SK-N-SH treated with all-trans-retinoic acid at 6 μM for 48 hours (cell line): ENCODE results near the gene LGALS3BP.

Experiments
- ATAC-seq: fragments of 200-7000 bp; cut with Tn5 transposase; 3 replicates; pipeline ENCODE4 v1.9.1; 2020; ENCODE audit warnings: mild to moderate bottlenecking, moderate library complexity
- ARNTL ChIP-seq: fragments of 450-650 bp; formaldehyde crosslinking; IDR thresholded peaks from 2 replicates; pipeline ENCODE4 v1.5.0; 2020; ENCODE audit warnings: low read depth, mild to moderate bottlenecking, moderate library complexity, borderline replicate concordance
- BACH2 ChIP-seq: fragments of 250-450 bp; sonication (Bioruptor Pico); IDR thresholded peaks from 2 replicates; pipeline ENCODE4 v1.9.0; 2021; ENCODE audit warnings: mild to moderate bottlenecking, borderline replicate concordance
- CSDC2 ChIP-seq: fragments of 250-450 bp; sonication (Bioruptor Pico); IDR thresholded peaks from 2 replicates; pipeline ENCODE4 v1.5.0; 2020; ENCODE audit warnings: mild to moderate bottlenecking, moderate library complexity
- ESRRG ChIP-seq: fragments of 250-450 bp; sonication (Bioruptor Pico); IDR thresholded peaks from 2 replicates; pipeline ENCODE4 v1.6.1; 2021; ENCODE audit warnings: mild to moderate bottlenecking
- GLIS3 ChIP-seq: fragments of 250-450 bp; sonication (Bioruptor Pico); IDR thresholded peaks from 2 replicates; pipeline ENCODE4 v1.5.0; 2020; ENCODE audit warnings: mild to moderate bottlenecking, moderate library complexity
- ISL1 ChIP-seq: fragments of 250-450 bp; sonication (Bioruptor Pico); IDR thresholded peaks from 2 replicates; pipeline ENCODE4 v2.1.2; 2022; ENCODE audit warnings: mild to moderate bottlenecking, moderate library complexity
- OSR1 ChIP-seq: fragments of 250-450 bp; sonication (Bioruptor Pico); IDR thresholded peaks from 2 replicates; pipeline ENCODE4 v1.8.0; 2022; ENCODE audit warnings: moderate library complexity, mild to moderate bottlenecking, inconsistent platforms
- PATZ1 ChIP-seq: fragments of 250-450 bp; sonication (Bioruptor Pico); IDR thresholded peaks from 2 replicates; pipeline ENCODE4 v1.8.0; 2020; ENCODE audit warnings: mild to moderate bottlenecking, moderate library complexity, borderline replicate concordance
- POU6F1 ChIP-seq: fragments of 250-450 bp; sonication (Bioruptor Pico); IDR thresholded peaks from 2 replicates; pipeline ENCODE4 v1.8.0; 2021; ENCODE audit warnings: low read depth, mild to moderate bottlenecking, moderate library complexity, borderline replicate concordance
- PPARA ChIP-seq: fragments of 250-450 bp; sonication (Bioruptor Pico); IDR thresholded peaks from 2 replicates; pipeline ENCODE4 v1.5.0; 2020; ENCODE audit warnings: mild to moderate bottlenecking, borderline replicate concordance
- RARB ChIP-seq: fragments of 250-450 bp; sonication (Bioruptor Pico); IDR thresholded peaks from 2 replicates; pipeline ENCODE4 v1.8.0; 2021; ENCODE audit warnings: mild to moderate bottlenecking, moderate library complexity
- SNAI2 ChIP-seq: fragments of 250-450 bp; sonication (Bioruptor Pico); IDR thresholded peaks from 2 replicates; pipeline ENCODE4 v1.5.0; 2020; ENCODE audit warnings: mild to moderate bottlenecking, moderate library complexity
- TCF4 ChIP-seq: fragments of 250-450 bp; sonication (Bioruptor Pico); IDR thresholded peaks from 2 replicates; pipeline ENCODE4 v1.8.0; 2021; ENCODE audit warnings: mild to moderate bottlenecking, moderate library complexity, borderline replicate concordance
- TOX ChIP-seq: fragments of 250-450 bp; sonication (Bioruptor Pico); IDR thresholded peaks from 2 replicates; pipeline ENCODE4 v1.8.0; 2021; ENCODE audit warnings: mild to moderate bottlenecking, moderate library complexity, borderline replicate concordance
- ZC3H10 ChIP-seq: fragments of 250-450 bp; sonication (Bioruptor Pico); IDR thresholded peaks from 2 replicates; pipeline ENCODE4 v1.5.1; 2021; ENCODE audit warnings: mild to moderate bottlenecking, moderate library complexity
- ZFP3 ChIP-seq: fragments of 250-450 bp; sonication (Bioruptor Pico); IDR thresholded peaks from 2 replicates; pipeline ENCODE4 v1.5.0; 2020; ENCODE audit warnings: mild to moderate bottlenecking, moderate library complexity
- ZFP30 ChIP-seq: fragments of 450-650 bp; formaldehyde crosslinking; IDR thresholded peaks from 2 replicates; pipeline ENCODE4 v1.5.0; 2022; ENCODE audit warnings: mild to moderate bottlenecking, moderate library complexity
- ZNF70 ChIP-seq: fragments of 450-650 bp; formaldehyde crosslinking; IDR thresholded peaks from 2 replicates; pipeline ENCODE4 v1.5.0; 2020; ENCODE audit warnings: mild to moderate bottlenecking, moderate library complexity
- ZNF8 ChIP-seq: fragments of 450-650 bp; formaldehyde crosslinking; IDR thresholded peaks from 2 replicates; pipeline ENCODE4 v1.5.0; 2020; ENCODE audit warnings: mild to moderate bottlenecking, moderate library complexity
- TF ChIP-seq, protein P1 (sequence below): fragments of 250-450 bp; sonication (Bioruptor Pico); IDR thresholded peaks from 2 replicates; pipeline ENCODE4 v1.5.1; 2021; ENCODE audit warnings: mild to moderate bottlenecking, moderate library complexity
- TF ChIP-seq, protein P2 (sequence below): fragments of 250-450 bp; sonication (Bioruptor Pico); IDR thresholded peaks from 2 replicates; pipeline ENCODE4 v1.5.1; 2020; ENCODE audit warnings: low read depth, mild to moderate bottlenecking, moderate library complexity
- TF ChIP-seq, protein P3 (sequence below): fragments of 250-450 bp; sonication (Bioruptor Pico); IDR thresholded peaks from 2 replicates; pipeline ENCODE4 v1.5.0; 2020; ENCODE audit warnings: mild to moderate bottlenecking, moderate library complexity

LGALS3BP gene

DNA sequence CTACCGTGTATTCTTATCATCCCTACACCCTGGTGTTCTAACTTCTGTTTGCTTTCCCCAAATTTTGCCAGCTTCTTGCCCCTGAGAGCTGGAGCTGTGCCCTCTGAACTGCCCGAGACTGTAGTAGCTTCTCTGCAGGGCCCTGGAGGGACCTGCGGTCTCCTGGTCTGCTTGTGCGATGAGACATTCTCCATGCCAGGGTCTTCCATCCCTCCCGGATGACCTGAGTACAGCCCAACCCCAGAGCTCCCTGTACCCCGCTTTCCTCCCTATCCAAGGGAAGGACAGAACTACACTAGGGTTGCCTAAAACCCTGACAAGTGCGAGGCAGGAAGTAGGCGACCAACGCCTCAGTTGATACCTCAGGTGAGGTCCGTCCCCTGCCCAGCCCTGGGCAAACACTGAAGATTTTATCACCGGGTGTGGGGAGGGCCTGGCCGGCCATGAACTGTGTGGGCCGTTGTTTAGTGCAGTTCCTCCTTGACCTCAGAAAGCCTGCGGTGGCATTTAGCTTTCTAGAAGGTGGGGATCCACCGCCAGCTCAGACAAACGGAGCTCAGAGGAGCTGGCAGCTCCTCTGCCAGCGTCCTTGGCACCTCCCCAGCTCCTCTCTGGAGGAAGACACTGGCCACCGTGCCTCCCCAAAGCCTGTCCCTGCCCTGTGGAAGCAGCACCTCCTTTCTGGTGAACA, 16.2 kb upstream of the LGALS3BP start:
- no peak for TF ChIP-seq TCF4 (CRISPR knock-in tag)
- ATAC-seq, result no peak

GRCh38 chr17:78995022-78995760, 15.5 kb upstream of the LGALS3BP start:
- no peak for ATAC-seq
- TF ChIP-seq SNAI2 (CRISPR knock-in tag) (no peak), BACH2 (no peak), GLIS3 (CRISPR knock-in tag) (no peak), RARB (no peak), ZFP30 (CRISPR knock-in tag) (no peak), POU6F1 (CRISPR knock-in tag) (no peak), ZNF70 (CRISPR knock-in tag) (no peak)
- TF ChIP-seq, protein P1, sequence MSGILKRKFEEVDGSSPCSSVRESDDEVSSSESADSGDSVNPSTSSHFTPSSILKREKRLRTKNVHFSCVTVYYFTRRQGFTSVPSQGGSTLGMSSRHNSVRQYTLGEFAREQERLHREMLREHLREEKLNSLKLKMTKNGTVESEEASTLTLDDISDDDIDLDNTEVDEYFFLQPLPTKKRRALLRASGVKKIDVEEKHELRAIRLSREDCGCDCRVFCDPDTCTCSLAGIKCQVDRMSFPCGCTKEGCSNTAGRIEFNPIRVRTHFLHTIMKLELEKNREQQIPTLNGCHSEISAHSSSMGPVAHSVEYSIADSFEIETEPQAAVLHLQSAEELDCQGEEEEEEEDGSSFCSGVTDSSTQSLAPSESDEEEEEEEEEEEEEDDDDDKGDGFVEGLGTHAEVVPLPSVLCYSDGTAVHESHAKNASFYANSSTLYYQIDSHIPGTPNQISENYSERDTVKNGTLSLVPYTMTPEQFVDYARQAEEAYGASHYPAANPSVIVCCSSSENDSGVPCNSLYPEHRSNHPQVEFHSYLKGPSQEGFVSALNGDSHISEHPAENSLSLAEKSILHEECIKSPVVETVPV, result no peak

- no peak for TF ChIP-seq ZC3H10
- no peak for TF ChIP-seq PATZ1 (CRISPR knock-in tag)
- TF ChIP-seq ISL1, result no peak
- TF ChIP-seq ZFP30 (CRISPR knock-in tag), result no peak
- TF ChIP-seq, protein P2, sequence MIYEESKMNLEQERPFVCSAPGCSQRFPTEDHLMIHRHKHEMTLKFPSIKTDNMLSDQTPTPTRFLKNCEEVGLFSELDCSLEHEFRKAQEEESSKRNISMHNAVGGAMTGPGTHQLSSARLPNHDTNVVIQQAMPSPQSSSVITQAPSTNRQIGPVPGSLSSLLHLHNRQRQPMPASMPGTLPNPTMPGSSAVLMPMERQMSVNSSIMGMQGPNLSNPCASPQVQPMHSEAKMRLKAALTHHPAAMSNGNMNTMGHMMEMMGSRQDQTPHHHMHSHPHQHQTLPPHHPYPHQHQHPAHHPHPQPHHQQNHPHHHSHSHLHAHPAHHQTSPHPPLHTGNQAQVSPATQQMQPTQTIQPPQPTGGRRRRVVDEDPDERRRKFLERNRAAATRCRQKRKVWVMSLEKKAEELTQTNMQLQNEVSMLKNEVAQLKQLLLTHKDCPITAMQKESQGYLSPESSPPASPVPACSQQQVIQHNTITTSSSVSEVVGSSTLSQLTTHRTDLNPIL (CRISPR knock-in tag), result no peak
- TF ChIP-seq, protein P3, sequence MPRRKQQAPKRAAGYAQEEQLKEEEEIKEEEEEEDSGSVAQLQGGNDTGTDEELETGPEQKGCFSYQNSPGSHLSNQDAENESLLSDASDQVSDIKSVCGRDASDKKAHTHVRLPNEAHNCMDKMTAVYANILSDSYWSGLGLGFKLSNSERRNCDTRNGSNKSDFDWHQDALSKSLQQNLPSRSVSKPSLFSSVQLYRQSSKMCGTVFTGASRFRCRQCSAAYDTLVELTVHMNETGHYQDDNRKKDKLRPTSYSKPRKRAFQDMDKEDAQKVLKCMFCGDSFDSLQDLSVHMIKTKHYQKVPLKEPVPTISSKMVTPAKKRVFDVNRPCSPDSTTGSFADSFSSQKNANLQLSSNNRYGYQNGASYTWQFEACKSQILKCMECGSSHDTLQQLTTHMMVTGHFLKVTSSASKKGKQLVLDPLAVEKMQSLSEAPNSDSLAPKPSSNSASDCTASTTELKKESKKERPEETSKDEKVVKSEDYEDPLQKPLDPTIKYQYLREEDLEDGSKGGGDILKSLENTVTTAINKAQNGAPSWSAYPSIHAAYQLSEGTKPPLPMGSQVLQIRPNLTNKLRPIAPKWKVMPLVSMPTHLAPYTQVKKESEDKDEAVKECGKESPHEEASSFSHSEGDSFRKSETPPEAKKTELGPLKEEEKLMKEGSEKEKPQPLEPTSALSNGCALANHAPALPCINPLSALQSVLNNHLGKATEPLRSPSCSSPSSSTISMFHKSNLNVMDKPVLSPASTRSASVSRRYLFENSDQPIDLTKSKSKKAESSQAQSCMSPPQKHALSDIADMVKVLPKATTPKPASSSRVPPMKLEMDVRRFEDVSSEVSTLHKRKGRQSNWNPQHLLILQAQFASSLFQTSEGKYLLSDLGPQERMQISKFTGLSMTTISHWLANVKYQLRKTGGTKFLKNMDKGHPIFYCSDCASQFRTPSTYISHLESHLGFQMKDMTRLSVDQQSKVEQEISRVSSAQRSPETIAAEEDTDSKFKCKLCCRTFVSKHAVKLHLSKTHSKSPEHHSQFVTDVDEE (CRISPR knock-in tag), result no peak
- TF ChIP-seq TOX (CRISPR knock-in tag), result no peak
- TF ChIP-seq, protein P1, result no peak
- TF ChIP-seq ESRRG (CRISPR knock-in tag), result no peak
- no peak for TF ChIP-seq OSR1 (CRISPR knock-in tag)
- no peak for TF ChIP-seq GLIS3 (CRISPR knock-in tag)
- TF ChIP-seq RARB, result no peak
- no peak for TF ChIP-seq POU6F1 (CRISPR knock-in tag)
- no peak for TF ChIP-seq ZFP3 (CRISPR knock-in tag)
- no peak for TF ChIP-seq PPARA (CRISPR knock-in tag)
- TF ChIP-seq ARNTL (CRISPR knock-in tag), result no peak
- no peak for TF ChIP-seq CSDC2
- no peak for TF ChIP-seq TCF4 (CRISPR knock-in tag)
- TF ChIP-seq ZNF8 (CRISPR knock-in tag), result no peak
- no peak for ATAC-seq
Observed at GRCh38 chr17:78993981-78994671, 14.4 kb upstream of the LGALS3BP start.
